GM18951 (cell line): ENCODE measurements around the gene DPH2.
A peak's percentile ranks its signal among the peaks of the same experiment; 100 is the strongest.

Source experiments
- POLR2A ChIP-seq: IDR thresholded peaks from 4 replicates; pipeline ENCODE4 v1.6.1; 2011; ENCODE audit warnings: mild to moderate bottlenecking; ENCODE audit not compliant: insufficient read length, insufficient read depth; ENCODE audit errors: extremely low read depth
- in situ Hi-C: fragments of 300-500 bp; cut with MboI; formaldehyde crosslinking; loops from one replicate; pipeline ENCODE4 v1.12.0; 2022; ENCODE audit warnings: low sequenced_read_pairs, mixed read lengths, inconsistent platforms; ENCODE audit not compliant: unreplicated experiment

The DPH2 gene

DNA sequence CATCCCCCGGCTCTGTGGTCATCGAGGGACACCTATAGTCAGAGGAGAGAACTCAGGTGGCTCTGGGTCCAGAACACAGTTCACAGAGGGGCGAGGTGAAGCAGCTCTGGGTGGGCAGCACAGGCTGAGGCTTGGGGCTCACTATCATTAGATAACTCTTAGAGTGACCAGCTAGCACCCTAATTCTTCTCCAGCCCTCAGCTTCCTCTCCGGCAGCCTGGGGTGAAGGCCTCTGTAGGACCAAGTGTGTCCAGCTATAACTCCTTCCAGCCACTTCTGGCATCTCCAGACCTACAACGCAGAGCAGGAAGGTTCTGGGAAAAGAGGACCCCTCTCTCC lies 34.9 kb upstream of the DPH2 start:
- in situ Hi-C loops = loop anchor here (10.0 kb wide), 2 partner anchors 180 to 400 kb away; partner anchors contain the start of gene PTPRF
- no peak for TF ChIP-seq POLR2A

DNA sequence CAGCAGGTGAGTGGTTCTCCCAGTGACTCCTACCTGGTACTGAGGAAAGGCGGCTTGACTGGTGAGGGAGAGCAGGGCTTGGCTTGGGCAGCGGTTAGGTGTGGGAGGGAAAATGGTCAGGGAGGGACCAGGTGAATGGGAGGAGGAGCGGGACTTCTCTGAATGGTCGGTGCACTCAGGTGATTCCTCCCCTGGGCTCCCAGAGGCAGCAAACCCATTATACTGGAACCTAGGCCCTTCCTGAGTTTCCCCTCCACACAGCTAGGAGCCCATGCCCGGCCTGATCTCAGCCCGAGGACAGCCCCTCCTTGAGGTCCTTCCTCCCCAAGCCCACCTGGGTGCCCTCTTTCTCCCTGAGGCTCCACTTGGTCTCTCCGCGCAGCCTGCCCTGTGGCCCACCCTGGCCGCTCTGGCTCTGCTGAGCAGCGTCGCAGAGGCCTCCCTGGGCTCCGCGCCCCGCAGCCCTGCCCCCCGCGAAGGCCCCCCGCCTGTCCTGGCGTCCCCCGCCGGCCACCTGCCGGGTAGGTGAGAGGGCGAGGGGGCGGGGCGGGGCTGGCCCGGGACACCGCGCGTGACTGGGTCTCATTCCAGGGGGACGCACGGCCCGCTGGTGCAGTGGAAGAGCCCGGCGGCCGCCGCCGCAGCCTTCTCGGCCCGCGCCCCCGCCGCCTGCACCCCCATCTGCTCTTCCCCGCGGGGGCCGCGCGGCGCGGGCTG lies 33.9 kb upstream of the DPH2 start:
- in situ Hi-C loops = loop anchor here (10.0 kb wide), 2 partner anchors 181 to 401 kb away; partner anchors contain the start of gene PTPRF
- TF ChIP-seq POLR2A = no peak

DNA sequence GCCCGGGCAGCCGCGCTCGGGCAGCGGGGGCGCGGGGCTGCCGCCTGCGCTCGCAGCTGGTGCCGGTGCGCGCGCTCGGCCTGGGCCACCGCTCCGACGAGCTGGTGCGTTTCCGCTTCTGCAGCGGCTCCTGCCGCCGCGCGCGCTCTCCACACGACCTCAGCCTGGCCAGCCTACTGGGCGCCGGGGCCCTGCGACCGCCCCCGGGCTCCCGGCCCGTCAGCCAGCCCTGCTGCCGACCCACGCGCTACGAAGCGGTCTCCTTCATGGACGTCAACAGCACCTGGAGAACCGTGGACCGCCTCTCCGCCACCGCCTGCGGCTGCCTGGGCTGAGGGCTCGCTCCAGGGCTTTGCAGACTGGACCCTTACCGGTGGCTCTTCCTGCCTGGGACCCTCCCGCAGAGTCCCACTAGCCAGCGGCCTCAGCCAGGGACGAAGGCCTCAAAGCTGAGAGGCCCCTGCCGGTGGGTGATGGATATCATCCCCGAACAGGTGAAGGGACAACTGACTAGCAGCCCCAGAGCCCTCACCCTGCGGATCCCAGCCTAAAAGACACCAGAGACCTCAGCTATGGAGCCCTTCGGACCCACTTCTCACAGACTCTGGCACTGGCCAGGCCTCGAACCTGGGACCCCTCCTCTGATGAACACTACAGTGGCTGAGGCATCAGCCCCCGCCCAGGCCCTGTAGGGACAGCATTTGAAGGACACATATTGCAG lies 33.2 kb upstream of the DPH2 start:
- TF ChIP-seq POLR2A = no peak
- in situ Hi-C loops = loop anchor here (10.0 kb wide), 2 partner anchors 182 to 402 kb away; partner anchors contain the start of gene PTPRF

DNA sequence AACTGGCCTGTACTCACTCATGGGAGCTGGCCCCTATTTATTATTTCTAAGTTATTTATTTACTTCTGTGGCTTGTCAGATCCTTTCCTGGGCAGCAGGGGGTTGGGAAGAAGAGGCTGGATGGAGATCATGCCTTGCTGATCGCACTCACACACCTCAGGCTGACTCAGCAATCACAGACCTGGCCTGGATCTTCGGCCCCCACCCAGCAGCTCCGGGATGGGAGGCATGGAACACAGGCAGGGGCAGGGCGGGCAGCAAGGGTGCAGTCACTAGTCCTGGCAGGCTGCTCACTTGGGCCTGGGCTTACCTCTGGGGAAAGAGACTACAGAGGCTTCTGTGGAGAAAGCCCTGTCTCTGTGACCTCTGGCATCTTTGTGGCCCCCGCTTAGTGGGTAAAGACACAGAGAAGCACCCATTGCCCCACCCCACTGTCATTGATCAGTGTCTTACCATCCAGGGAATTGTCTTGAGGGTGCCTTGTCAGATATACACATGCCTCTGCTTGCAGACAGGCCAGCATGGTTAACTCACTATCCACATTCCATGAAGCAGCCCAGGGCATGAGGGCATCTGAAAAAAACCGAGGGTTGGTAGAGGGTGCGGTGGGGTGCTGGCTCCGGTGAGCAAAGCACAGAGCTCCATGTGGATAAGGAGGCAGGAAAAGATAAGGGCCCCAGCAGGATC lies 32.5 kb upstream of the DPH2 start:
- TF ChIP-seq POLR2A = no peak
- in situ Hi-C loops = loop anchor here (10.0 kb wide), 2 partner anchors 183 to 403 kb away; partner anchors contain the start of gene PTPRF

DNA sequence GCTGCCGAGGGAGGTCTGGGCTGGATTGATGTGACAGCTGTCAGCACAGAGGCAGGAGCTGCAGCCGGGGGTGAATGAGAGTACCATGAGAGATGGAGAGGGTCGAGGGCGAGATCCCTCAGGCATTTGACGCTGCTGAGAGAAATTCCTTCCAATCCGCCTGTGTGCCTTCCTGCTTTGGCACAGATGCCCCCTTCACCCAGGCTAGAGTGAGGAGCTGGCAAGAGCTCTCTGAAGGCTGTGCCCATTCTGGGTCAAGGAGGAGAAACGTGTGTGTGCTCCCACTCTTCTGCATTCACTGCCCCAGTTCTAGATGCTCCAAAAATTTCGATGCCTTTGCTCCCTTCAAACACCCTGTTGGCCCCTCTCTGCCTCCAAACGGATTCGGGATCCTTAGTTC lies 31.4 kb upstream of the DPH2 start:
- no peak for TF ChIP-seq POLR2A

DNA sequence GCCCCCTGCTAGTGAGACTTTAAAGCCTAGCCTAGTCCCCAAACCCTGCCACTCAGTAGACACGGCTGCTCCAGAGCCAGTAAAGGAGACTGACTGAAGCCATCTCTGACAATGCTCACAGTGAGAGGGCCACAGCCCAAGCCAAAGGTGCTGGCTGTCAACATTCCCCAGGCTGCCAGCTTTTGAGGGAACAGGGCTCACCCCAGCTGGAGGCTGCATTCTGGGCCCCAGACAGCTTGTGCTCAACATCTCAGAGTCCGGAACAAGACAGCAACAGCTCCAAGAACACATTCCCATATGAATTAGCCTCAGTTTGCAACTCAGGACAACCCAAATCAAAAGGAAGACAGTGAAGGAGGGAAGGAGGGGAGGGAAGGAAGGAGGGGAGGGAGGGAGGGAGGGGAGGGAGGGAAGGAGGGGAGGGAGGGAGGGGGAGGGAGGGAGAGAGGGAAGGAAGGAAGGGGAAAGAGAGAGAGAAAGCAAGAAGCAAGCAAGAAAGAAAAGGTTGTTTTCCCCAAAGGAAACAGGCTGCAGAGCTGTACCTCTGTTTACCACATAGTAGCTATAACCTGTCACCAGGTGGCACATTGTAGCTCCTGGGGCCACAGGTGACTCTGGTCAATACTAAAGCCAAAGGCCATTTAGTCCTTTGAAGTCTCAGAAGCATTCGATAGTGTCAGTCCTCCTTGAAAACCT lies 30.8 kb upstream of the DPH2 start:
- TF ChIP-seq POLR2A = no peak
- in situ Hi-C loops = loop anchor here (10.0 kb wide), 2 partner anchors 184 to 404 kb away; partner anchors contain the start of gene PTPRF

More for the DNA sequence above, 31.4 kb upstream of the DPH2 start:
- in situ Hi-C loops = loop anchor here (10.0 kb wide), 2 partner anchors 184 to 404 kb away; partner anchors contain the start of gene PTPRF

DNA sequence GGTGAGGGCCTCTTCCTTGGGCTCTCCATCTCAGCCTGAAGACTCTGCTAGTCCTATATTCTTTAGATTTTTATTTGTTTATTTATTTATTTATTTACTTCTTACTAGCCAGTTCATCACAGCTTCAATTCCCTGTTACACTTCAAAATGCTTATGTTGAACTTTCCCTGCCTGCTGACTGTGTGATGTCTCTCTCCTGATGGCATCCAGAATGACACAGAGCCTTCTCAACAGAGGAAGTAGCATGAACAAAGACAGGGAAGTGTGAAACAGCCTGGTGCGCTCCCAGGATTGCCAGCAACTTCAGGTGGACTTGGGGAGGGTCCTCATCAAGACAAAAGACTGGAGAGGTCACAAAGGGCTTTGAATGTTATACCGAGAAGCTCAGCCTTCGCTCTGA lies 27.4 kb upstream of the DPH2 start:
- TF ChIP-seq POLR2A = no peak
- in situ Hi-C loops = no loop called here

DNA sequence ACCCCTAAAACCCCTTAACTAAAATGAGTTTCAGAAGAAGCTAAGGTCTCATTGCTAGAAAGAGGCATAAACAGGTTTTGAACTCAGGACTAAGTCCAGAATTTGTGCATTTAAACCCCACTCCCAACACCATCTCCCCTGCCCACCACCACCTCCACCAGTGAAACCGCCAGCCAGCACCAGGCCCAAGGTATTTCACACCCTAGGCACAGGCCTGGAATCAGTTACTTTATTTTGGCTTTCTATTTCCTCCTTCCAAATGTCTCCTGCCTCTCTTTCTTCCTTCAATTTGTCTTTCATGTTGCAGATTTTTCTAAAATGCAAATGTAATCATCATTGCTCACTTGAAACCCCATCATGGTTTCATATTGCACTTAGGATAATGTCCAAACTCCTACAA lies 24.9 kb upstream of the DPH2 start:
- no peak for TF ChIP-seq POLR2A
- in situ Hi-C loops = no loop called here

DNA sequence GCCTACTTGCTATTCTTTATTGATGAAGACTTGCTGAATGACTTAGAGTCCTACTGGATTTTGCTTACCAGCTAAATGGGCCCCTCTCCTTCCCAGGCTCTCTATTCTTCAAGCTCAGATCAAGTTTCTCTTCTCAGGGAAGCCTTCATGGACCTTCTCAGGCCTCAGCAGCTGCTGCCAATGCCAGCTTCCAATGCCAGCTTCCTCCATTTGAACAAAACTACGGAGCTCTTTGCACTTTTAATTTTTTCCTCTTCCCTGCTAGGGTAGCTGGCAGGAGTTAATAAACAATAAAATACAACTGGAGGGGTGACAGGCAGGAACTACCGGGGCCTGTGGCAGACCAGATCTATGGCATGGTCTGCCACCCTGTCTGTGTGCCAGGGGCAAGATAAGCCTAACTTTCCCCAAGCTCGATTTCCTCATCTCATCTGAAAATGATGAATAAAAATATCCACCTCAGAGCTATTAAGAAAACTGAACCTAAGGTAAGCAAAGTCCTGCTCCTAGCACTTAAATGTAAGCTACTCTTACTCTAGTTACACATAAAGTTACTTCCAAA lies 24.1 kb upstream of the DPH2 start:
- in situ Hi-C loops = no loop called here
- no peak for TF ChIP-seq POLR2A

DNA sequence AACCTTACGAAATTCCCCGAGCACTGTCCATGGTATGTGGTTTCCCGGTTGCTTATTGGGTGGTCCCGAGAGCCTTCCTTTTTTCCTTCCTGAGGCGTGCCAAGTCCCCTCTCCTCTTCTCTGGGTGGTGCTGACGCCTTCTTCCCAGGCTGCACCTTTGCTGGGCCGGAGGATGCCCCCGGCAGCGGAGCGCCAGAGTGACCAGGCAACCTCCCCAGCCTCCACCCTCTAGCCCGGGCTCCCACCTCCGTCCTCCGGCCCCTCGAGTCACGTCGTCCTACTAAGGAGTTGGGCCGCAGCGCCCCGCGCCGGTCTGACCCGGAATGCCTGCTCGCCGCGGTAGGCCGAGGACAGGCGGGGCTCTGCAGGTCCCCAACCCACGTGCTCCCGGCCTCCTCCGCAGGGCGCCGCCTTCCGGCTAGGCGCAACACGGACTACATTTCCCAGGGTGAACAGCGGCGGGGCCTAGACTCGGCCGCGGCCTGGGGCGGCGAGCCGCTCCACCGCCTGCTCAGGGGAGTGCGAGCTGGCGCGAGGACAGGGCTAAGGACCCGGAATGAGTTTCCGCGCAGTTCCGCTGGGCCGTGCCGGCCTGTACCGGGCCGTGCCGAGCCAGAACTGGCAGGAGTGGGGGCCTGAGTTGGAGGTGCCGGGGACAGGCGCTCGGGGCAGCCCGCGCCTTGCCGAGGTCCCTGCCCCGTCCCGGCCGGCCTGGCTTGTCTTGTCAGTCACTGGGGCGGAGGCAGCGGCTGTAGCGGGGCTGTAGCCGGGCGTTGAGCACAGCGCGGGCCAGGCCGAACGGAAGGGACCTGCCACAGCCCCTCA lies 23.4 kb upstream of the DPH2 start, which contains the start of gene IPO13:
IPO13 (plus strand) TSS at position 715 of the 825 bp plus-strand sequence. CDS start 651 bp downstream, outside the sequence.
- in situ Hi-C loops = no loop called here
- TF ChIP-seq POLR2A = peak; percentile 94

DNA sequence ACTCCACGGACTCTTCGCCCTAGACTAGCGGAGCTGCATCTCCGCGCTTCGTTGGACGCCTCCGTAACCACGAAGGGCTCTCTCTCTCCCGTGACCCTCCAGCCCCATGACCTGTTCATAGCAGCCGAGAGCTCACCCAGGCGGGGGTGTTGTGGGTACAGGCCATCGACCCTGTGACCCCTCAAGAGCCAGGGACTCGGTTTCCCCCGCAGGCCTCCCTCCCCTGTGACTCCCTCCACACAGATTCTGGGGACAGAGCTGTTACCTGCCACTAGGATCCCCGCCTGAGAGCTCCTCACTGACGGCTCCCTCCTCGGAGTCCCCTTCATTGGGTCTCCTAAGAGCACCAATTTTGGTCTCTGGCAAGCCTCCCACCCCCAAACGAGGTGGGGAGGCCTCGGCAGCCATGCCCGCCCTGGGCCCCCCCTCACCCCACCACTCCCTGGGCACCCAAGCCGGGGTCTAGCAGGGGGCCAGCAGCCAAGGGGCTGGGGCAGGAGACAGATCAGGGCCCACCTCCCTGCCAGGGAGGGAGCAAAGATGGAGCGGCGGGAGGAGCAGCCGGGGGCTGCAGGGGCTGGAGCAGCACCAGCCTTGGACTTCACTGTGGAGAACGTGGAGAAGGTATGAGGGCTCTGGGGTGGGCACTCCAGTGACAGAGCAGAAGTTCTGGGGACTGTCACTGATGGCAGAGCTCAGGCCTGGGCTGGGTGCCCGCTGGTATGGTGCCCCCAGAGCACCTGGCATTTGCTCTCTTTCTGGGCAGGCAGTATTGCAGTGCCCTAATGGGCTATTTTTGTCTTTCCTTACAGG lies 22.5 kb upstream of the DPH2 start:
- TF ChIP-seq POLR2A = no peak
- in situ Hi-C loops = no loop called here

DNA sequence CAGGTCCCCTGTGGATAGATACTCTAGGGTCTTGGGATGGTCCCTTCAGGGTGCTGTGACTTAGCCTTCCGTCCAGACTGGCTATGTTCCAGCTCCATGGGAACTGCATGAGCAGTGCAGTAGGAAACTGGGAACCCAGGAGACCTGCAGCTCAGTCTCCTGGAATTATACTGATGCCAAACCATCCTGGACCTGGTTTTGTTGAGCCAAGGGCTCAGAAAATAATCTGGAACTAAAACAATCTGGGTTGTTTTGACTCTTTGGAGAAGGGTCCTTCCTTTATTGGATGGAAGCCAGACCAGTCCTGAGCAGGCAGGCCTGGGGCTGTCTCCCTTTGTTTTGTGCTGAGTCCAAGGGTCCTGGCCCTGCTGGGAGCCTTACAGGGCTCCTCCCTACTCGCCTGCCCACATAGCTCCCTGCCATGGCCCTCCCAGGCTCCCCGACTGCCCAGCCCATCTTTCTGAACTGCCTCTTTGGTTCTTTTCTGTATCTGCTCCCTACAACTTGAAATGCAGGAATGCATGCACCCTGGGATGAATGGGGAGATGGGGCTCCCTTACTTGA lies 21.9 kb upstream of the DPH2 start:
- in situ Hi-C loops = no loop called here

More for the DNA sequence above, 21.9 kb upstream of the DPH2 start:
- TF ChIP-seq POLR2A = no peak
